CD4-positive, alpha-beta T cell treated with Interferon gamma for 1 hour (primary cell): ENCODE data around the gene ASIC3.
"Not testable (repeated sequence)": the region's sequence is repeated elsewhere in the genome, so short reads cannot be mapped to it uniquely, and the experiment has no call there.

Source experiments
- DNase-seq: peaks from one replicate; pipeline ENCODE4 v3.0.0-alpha.2; 2020

Gene ASIC3

DNA sequence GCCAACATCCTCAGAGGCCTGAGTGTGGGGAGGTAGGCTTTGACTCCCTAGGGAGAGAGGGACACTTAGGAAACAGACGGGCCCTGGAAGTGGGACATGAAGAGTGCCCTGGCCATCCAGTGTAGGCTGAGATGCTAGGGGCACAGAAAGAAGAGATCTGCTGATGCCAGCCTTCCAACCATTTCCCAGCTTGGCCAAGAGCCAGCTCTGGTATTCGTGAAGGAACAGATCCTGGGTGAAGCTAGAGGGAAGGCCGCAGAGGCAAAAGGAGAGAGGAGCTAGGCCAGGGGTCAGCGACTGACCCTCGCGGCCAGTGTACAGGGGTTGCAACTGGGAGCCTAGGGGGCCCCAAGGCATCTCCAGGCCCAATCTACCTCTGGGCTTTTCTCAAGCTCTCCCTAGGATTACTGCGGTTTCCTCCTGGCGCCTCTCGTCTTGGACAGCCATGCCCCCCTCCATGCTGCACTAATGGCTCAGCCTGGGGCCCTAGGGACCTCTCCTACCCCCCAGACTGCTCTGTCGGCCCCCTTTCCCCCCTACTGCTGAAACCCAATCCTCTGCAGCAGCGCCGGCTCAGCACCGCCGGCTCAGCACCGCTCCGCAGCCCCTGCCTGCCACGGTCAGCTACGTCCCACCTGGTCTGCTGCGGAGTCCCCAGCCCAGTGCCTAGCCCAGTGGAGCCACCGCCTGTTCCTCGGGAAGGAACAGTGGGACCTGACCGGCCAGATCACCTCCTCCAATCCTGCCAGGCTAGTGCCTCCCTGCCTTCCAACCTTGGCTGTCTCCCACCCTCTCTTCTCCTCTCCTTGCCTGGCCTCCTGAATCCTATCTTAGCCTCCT lies at the start of gene ASIC3:
Gene ASIC3, plus strand, starts transcription at position 556 of the 840 bp plus-strand sequence. CDS start 355 bp downstream, outside the sequence.
- no peak for DNase-seq

DNA sequence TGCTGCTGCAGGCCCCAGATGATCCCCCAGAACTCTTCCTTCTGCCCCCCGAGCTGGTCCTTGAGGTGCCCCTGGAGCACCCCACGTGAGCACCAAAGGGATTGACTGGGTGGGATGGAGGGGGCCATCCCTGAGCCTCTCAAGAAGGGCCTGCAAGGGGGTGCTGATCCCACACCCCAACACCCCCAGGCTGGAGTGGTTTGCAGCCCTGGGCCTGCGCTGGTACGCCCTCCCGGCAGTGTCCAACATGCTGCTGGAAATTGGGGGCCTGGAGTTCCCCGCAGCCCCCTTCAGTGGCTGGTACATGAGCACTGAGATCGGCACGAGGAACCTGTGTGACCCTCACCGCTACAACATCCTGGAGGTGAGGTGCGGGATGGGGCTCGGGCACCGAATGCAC lies 49.3 kb upstream of the ASIC3 start:
- DNase-seq, result no peak

DNA sequence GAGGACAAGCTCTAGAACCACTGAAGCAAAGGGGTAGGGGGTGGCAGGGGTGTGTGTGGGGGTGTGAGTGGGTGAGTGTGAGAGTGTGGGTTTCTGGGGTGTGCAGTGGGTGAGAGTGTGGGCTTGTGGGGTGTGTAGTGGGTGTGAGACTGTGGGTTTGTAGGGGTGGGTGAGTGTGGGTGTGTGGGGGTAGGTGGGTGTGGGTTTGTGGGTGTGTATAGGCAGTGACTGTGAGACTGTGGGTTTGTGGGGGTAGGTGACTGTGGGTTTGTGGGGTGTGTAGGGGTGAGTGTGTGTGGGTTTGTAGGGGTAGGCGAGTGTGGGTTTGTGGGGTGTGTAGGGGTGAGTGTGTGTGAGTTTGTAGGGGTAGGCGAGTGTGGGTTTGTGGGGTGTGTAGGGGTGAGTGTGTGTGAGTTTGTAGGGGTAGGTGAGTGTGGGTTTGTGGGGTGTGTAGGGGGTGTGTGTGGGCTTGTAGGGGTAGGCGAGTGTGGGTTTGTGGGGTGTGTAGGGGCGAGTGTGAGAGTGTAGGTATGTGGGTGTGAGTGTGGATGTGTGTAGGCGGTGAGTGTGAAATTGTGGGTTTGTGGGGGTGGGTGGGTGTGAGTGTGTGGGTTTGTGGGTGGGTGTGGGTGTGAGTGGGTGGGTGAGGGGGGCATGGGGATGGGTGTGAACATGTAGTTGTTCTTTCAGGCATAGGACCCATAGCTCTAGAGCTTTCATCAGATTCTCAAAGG lies 48.7 kb upstream of the ASIC3 start:
- DNase-seq, result peak; percentile 54

DNA sequence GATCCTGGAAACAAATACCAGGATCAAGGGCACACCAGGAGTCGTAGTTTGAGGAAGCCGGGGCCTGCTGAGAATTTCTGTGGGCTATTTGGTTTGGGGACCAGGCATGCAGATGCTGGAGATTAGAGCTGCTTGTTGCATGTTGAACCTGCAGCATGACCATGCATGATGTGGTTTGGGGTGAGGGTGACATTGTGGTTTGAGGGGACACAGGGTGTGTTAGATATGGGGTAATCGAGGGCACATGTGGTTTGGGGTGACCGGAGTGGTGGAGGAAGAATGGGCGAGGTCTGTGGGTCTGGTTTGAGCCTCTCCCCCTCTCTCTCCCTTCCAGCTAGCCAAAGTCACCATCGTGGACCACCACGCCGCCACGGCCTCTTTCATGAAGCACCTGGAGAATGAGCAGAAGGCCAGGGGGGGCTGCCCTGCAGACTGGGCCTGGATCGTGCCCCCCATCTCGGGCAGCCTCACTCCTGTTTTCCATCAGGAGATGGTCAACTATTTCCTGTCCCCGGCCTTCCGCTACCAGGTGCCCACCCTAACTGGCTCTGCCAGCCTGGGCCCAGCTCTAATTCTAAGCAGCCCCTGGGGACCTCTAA lies 47.3 kb upstream of the ASIC3 start:
- DNase-seq, result no peak

DNA sequence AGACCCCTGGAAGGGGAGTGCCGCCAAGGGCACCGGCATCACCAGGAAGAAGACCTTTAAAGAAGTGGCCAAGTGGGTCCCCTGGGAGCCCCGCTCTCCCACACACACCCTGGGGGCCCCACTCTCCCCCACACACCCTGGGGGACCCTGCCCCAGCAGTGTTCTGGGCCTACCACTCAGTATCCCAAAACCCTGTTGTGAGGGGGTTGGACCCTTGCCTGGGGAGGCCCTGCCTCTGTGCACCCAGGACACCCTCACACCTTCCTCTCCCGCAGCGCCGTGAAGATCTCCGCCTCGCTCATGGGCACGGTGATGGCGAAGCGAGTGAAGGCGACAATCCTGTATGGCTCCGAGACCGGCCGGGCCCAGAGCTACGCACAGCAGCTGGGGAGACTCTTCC lies 46.8 kb upstream of the ASIC3 start:
- no peak for DNase-seq

DNA sequence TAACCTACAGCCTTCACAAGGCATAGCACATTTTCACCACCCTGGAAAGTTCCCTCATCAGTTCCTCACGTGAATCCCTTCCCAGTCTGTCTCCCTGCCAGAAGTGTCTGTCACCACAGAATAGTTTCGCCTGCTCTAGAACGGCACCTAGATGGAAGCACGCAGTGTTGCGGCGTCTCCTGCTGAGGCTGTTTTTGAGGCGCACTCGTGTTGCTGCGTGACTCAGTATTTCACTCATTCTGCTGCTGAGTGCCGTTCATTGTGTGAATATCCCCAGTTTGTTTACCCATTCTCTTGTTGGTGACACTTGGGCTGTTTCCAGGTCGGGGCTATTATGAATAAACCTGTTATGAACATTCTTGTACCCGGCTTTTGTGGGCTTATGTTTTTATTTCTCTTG lies 44.8 kb upstream of the ASIC3 start:
- no peak for DNase-seq

DNA sequence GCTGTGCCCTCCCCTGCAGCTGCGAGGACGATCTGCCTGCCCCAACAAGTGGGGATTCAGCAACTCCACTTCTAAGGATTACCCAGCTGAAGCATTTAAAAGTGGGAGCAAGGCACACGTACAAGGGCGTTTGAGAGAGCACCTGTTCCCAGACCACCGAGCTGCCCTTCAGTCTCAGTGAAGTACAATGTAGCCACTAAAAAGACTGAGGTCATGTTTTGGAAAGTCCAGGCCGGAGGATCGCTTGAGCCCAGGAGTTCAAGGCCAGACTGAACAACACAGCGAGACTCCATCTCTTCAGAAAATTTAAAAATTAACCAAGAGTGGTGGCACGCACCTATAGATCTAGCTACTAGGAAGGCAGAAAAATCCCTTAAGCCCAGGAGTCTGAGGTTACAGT lies 42.8 kb upstream of the ASIC3 start:
- DNase-seq, result no peak

DNA sequence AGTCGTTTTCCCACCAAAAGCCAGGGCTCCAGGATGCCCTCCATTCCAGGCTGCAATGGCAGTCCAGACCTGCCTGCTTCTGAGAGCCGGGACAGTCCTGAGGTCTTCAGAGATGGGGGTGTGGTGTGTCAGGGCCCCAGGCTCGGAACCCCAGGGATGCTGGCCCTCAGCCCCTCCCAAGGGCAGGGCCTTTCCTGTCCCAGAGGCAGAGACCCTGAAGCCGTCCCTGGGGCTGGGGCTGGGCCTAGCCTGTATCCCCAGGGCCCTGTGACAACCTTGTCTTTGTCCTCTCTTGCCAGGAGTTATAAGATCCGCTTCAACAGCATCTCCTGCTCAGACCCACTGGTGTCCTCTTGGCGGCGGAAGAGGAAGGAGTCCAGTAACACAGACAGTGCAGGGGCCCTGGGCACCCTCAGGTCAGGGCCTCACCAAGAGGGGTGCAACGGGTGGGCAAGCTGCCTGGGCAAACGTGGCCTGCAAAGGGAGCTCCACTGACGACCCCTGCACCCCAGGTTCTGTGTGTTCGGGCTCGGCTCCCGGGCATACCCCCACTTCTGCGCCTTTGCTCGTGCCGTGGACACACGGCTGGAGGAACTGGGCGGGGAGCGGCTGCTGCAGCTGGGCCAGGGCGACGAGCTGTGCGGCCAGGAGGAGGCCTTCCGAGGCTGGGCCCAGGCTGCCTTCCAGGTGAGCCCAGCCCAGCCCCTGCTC lies 41.6 kb upstream of the ASIC3 start:
- DNase-seq, result no peak

DNA sequence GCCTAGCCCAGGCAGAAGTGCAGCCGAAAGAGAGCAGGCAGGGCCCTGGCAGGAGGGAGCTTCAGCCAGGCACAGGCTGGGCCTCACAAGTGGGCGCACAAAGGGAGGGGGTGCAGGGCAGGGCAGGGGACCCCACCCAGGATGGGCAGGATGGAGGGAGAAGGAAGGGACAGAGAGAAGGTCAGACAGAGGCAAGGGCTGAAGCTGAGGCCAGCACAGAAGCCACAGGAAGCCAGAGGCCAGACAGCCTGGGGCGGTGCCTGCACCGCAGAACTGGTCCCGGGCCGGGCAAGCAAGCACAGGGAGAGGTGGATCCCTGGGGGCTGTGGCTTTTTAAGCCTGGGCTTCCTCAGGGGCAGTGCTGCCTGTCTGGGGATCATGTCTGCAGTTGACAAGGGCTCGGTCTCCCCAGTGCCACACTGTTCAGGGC lies 40.8 kb upstream of the ASIC3 start:
- no peak for DNase-seq

DNA sequence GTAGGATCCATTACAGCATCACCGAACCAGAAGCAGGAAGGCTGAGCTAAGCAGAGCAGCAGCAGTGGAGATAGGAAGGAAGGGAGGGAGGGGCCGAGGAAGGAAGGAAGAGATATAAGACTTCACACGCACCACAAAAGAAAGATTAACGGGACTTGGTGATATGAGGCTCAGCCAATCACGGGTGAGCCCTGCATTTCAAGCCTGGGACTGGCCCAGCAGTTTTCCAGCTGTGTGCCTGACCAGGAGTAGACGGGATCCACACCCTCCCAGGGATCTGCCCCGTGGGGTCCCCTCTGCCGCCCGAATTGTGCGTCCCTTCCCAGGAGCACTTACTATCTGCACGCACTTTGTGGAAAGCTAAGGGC lies 40.2 kb upstream of the ASIC3 start:
- DNase-seq, result no peak

DNA sequence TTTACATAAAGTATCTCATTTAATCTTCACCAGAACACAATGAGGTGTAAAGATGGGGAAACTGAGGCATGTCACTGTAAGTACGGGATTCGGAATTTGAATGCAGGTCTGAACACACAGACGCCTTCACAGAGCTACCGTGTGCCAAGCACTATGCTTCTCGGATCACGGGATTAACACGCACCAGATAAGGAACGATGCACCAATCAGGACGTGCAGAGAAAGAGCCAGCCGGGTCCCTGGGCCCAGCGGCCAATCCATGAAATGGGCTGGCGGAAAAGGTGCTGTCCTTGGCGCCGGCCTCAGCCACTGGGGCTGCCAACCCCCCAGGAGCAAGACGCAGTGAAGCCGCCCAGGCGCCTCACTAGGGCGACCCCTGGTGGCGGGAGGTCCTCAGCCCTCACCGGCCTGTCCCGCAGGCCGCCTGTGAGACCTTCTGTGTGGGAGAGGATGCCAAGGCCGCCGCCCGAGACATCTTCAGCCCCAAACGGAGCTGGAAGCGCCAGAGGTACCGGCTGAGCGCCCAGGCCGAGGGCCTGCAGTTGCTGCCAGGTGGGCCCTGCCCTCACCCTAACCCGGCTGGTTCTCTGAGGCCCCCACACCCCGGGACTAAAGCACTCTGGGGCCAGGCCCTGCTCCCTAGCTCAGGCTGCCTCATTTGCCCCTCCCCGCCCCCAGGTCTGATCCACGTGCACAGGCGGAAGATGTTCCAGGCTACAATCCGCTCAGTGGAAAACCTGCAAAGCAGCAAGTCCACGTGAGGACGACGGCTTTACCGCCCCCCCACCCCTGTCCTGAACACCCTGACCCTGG lies 39.6 kb upstream of the ASIC3 start:
- DNase-seq, result peak; percentile 74

DNA sequence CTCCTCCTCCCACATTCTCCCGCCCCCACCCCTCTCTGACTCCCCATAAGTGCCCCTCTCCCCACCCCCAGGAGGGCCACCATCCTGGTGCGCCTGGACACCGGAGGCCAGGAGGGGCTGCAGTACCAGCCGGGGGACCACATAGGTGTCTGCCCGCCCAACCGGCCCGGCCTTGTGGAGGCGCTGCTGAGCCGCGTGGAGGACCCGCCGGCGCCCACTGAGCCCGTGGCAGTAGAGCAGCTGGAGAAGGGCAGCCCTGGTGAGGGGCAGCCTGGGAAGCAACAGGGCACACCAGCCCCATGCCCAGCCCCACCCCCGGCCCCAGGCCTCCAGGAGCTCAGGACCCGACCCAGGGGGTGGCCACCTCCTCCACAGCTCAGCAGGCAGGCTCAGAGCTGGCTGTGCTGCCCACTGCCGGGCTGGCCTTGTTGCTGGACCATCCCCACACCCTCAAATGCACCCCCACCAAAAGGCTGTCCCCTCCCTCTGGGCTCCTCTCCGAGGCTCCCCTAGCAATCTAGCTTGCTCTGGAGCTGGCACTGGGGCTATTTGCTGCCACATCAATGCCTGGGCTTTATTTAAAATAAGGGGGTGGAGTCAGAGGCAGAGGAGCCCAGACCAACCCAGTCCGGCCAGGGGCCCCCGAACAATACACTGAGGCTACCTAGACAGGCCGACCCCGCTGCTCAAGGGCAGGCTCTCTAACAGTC lies 38.8 kb upstream of the ASIC3 start:
- DNase-seq, result no peak

DNA sequence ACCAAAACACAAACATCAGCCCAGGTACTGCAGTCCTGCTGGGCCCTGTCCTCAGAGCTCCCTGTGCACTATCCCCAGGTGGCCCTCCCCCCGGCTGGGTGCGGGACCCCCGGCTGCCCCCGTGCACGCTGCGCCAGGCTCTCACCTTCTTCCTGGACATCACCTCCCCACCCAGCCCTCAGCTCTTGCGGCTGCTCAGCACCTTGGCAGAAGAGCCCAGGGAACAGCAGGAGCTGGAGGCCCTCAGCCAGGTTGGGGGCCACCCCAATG lies 38.4 kb upstream of the ASIC3 start:
- DNase-seq, result no peak

DNA sequence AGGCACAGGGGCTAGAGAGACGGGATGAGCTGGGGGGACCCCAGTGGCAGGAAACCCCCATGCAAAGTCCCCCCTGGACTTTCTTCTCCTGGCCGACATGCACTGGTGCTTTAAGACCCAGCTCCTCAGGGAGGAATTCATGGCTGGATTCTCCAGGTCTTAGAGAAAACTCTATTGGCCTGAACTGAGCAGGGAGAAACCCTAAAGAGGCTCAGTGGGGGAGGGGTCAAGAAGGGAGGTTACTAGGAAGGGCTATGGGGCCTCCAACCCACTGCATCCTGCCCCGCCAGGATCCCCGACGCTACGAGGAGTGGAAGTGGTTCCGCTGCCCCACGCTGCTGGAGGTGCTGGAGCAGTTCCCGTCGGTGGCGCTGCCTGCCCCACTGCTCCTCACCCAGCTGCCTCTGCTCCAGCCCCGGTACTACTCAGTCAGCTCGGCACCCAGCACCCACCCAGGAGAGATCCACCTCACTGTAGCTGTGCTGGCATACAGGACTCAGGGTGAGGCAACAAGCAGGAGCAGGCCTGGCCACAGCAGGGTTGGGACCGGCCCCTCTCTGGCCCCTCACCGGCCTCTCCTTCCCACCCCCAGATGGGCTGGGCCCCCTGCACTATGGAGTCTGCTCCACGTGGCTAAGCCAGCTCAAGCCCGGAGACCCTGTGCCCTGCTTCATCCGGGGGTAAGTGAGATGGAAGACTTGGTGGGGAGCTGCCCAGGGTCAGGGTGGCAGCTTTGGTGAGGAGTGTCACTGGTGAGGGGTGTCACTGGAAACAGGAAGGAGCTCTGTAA lies 37.8 kb upstream of the ASIC3 start:
- peak; percentile 49 for DNase-seq

DNA sequence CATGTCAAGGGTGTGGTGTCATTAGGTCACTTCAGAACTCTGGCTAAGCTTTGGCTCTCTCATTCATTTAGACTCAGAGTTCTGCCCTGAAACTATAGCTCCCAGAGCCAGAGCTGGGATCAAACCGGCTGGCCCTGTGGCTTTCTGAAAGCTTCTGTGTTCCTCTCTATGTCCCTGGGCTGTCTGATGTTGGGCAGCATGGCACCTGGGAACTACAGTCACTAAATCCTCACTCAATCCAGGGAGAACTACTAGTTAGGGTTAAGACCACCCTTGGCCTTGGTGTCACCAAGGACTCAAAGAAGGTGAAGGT lies 37.3 kb upstream of the ASIC3 start:
- DNase-seq, result no peak

DNA sequence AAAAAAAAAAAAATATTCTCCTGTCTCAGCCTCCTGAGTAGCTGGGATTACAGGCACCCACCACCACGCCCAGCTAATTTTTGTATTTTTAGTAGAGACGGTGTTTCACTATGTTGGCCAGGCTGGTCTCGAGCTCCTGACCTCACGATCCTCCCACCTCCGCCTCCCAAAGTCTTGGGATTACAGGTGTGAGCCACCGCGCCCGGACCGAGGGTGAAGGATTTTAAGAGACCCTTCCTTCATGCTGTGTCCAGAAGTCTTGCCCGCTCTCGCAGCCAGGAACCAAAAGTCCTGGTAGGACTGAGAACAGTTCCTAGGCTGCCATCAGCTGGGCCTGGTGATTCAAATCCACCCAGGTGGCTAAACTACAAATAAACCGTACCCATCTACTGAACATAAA lies 36.7 kb upstream of the ASIC3 start:
- DNase-seq, result not testable (repeated sequence)

DNA sequence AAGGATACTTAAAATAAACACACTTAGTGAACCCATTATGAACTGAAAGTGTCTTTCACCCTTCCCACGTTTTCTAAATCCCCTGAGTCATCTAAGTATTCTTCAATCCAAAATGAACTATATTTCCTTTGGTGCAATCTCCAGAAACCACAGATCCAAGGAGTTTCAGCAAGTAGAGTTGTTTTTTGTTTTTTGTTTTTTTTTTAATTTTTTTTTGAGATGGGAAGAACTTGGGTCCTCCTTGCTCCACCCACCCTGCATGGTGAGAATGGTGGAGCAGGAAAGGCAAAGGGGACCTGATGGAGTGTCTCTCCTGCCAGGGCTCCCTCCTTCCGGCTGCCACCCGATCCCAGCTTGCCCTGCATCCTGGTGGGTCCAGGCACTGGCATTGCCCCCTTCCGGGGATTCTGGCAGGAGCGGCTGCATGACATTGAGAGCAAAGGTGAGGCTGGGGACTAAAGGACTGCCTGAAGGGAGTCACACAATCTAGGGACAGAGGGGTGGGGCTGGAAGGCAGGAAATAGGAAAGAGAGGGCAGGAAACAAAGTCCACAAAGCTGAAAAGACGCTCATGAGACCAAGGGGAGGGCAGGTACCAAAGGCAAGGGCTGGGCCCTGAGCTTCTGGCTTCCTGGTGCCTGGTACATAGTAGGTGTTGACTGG lies 36.2 kb upstream of the ASIC3 start:
- DNase-seq, result no peak

DNA sequence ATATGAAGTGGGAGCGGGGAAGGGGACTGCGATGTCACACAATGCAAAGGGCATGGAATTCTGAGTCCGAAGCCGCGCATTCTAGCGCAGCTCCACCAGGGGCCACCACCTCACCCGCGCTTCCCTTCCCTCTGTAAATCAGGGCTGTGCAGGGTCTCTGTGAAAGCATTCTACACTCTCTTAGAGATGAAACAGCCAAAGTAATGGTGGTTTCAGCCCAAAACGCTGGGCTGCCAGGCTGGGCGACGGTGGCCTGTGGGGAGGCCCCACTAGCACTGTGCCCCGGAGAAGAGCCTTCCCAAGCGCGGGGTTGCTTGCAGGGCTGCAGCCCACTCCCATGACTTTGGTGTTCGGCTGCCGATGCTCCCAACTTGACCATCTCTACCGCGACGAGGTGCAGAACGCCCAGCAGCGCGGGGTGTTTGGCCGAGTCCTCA lies 35.4 kb upstream of the ASIC3 start:
- DNase-seq, result peak; percentile 33

DNA sequence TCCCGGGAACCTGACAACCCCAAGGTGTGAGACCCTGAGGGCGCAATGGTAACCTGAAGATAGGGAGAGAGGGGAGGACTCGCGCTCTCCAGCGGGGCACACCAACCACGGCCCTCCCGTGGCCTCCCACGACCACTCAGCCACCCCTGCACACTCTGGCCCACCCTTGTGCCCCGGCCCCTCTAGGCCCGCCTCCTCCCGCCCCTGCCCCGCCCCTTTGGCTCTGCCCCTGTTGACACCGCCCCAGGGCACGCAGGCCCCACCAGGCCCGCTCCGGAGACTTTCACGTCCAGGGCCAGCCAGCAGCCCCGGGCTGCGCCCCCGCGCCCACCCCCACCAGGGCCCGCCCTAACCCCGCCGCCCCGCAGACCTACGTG lies 35.0 kb upstream of the ASIC3 start:
- DNase-seq, result no peak

DNA sequence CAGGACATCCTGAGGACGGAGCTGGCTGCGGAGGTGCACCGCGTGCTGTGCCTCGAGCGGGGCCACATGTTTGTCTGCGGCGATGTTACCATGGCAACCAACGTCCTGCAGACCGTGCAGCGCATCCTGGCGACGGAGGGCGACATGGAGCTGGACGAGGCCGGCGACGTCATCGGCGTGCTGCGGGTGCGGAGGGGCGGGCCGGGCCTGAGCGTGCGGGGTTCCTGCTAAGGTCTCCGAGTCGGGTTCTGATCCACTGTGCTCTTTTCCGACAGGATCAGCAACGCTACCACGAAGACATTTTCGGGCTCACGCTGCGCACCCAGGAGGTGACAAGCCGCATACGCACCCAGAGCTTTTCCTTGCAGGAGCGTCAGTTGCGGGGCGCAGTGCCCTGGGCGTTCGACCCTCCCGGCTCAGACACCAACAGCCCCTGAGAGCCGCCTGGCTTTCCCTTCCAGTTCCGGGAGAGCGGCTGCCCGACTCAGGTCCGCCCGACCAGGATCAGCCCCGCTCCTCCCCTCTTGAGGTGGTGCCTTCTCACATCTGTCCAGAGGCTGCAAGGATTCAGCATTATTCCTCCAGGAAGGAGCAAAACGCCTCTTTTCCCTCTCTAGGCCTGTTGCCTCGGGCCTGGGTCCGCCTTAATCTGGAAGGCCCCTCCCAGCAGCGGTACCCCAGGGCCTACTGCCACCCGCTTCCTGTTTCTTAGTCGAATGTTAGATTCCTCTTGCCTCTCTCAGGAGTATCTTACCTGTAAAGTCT lies 34.4 kb upstream of the ASIC3 start:
- peak; percentile 97 for DNase-seq
